GM21526 (cell line): ENCODE measurements around the gene NSUN4.
"Not testable (repeated sequence)": the region's sequence is repeated elsewhere in the genome, so short reads cannot be mapped to it uniquely, and the experiment has no call there.

ENCODE experiments used
- ATAC-seq: cut with Tn5 transposase; IDR thresholded peaks from one replicate; pipeline ENCODE4 v1.9.1; 2021; ENCODE audit warnings: moderate library complexity; ENCODE audit not compliant: unreplicated experiment, low FRiP score

Gene NSUN4

GRCh38 chr1:46325285-46326076, 15.1 kb upstream of the NSUN4 start:
- ATAC-seq: not testable (repeated sequence)

- not testable (repeated sequence) for ATAC-seq
Observed at GRCh38 chr1:46328182-46328581, 12.4 kb upstream of the NSUN4 start.

- ATAC-seq: not testable (repeated sequence)
Observed at GRCh38 chr1:46329807-46330206, 10.8 kb upstream of the NSUN4 start.

GRCh38 chr1:46330381-46330780, 10.2 kb upstream of the NSUN4 start:
- ATAC-seq: not testable (repeated sequence)

- ATAC-seq: not testable (repeated sequence)
Observed at GRCh38 chr1:46331786-46332540, 8.6 kb upstream of the NSUN4 start.

- ATAC-seq: no peak
Observed at GRCh38 chr1:46333300-46334029, 7.1 kb upstream of the NSUN4 start.

GRCh38 chr1:46334030-46334384, 6.6 kb upstream of the NSUN4 start:
- no peak for ATAC-seq

GRCh38 chr1:46335081-46335480, 5.5 kb upstream of the NSUN4 start:
- ATAC-seq: no peak

- ATAC-seq: not testable (repeated sequence)
Observed at GRCh38 chr1:46337409-46337808, 3.2 kb upstream of the NSUN4 start.

GRCh38 chr1:46341222-46342083, 846 bp downstream of the NSUN4 start:
- no peak for ATAC-seq

GRCh38 chr1:46342084-46342656, 1.6 kb downstream of the NSUN4 start:
- ATAC-seq: no peak

GRCh38 chr1:46342677-46343350, 2.2 kb downstream of the NSUN4 start:
- ATAC-seq: no peak

- no peak for ATAC-seq
Observed at GRCh38 chr1:46343351-46343695, 2.7 kb downstream of the NSUN4 start.

GRCh38 chr1:46343705-46344104, 3.1 kb downstream of the NSUN4 start:
- ATAC-seq: no peak

GRCh38 chr1:46344481-46344880, 3.9 kb downstream of the NSUN4 start:
- no peak for ATAC-seq

GRCh38 chr1:46345281-46345680, 4.7 kb downstream of the NSUN4 start:
- no peak for ATAC-seq

- no peak for ATAC-seq
Observed at GRCh38 chr1:46352363-46352762, 11.8 kb downstream of the NSUN4 start.

GRCh38 chr1:46355920-46356319, 15.3 kb downstream of the NSUN4 start:
- not testable (repeated sequence) for ATAC-seq

GRCh38 chr1:46362158-46362557, 21.6 kb downstream of the NSUN4 start:
- ATAC-seq: no peak
